GM21526 (cell line): ENCODE measurements around the gene B4GALT6.

Source experiments
- ATAC-seq: cut with Tn5 transposase; IDR thresholded peaks from one replicate; pipeline ENCODE4 v1.9.1; 2021; ENCODE audit warnings: moderate library complexity; ENCODE audit not compliant: unreplicated experiment, low FRiP score

Gene B4GALT6

DNA sequence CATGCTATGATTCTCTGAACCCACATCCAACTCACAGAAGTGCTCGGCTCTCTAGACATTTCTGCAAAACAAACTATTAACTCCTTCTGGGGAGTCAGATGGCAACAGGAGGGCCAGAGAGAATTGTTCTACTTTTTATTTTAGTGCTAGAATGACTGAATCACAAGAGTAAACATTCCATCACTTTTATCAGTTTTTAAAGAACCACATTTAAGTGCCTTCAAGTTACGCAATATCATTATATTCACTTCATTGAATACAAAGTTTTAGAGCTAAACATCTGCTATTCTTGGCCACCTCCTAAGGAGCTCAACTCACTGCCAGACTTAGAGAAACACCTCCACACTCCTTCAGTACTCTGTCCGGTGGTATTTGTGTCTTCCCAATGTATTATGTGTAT, 22.4 kb downstream of the B4GALT6 start:
- no peak for ATAC-seq

DNA sequence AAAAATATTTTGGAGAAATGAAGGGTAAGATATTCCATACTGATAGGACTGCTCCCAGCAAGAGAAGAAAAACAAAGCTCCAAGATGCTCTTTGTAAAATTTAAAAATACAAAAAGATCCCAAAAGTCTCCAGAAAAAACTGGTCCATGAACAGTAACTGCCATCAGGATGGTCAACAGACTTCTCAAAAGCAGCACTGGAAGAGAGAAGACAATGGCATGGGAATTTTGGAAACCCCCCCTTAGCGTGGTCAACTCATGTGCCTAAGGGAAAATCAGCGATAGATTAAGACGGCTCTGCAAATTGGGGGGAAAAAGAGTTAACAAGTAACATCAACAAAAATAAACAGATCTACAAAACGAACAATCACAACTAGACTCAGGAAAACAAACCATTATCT, 23.6 kb downstream of the B4GALT6 start:
- no peak for ATAC-seq

DNA sequence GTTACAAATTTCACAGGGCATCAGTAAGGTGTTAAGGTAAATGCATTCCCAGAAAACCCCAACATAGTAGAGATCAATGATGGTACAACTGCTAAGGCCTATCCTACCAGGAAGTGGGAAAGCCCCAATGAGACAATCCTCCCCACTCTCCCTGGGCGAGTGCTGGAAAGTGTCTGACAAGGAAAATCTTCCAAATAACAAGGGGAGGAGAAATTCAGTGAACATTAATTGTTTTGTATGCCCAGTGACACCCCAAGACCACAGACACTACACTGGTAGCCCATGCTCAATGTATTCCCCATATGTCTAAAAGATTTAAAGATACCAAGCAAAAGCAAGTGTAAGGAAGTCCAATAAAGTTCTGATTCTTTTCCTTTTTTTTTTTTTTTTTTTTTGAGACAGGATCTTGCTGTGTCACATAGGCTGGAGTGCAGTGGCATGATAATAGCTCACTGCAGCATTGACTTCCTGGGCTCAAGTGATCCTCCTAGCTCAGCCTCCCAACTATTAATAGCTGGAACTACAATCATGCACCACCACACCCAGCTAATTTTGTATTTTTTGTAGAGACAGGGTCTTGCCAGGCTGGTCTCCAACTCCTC, 24.7 kb downstream of the B4GALT6 start:
- ATAC-seq: no peak

DNA sequence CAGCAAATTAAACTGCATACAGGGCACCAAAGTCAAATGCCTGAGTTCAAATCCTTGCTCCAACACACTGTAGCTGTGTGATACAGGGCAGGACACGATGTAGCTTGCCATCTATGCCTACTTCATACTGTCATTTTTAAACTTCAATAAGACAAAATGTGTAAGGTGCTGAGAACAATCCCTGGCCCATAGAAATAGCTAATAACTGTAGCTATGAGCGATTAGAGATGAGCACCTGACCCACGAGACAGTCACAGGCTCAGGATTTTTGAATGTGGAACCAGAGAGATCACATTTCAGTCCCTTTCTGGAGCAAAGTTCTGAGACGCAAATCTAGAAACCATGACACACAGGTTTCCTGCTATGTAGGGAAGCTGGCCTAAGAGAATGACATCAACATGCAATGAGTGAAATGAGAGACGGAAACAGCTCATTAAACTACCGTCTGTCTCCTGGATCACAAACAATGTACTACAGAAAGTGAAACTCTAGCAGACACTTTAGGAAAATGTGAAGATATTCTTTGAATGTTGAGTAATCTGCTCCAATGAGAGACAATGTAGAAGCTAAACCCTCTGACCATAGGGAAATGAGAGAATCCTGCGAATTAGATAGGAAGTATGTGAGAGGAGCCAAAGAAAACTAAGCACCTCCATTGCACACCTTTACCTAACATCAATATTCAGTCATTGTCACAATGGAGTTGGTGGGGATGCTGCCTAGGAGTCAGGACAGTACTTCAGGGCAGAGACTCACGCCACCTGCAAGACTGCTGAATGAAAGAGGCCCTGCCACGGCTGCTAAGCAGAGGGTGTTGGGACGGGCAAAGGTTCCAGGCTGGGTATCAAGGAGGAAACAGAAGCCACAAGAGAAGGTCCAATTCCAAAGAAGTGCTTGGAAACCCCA, 25.5 kb downstream of the B4GALT6 start:
- peak; percentile 78 for ATAC-seq

DNA sequence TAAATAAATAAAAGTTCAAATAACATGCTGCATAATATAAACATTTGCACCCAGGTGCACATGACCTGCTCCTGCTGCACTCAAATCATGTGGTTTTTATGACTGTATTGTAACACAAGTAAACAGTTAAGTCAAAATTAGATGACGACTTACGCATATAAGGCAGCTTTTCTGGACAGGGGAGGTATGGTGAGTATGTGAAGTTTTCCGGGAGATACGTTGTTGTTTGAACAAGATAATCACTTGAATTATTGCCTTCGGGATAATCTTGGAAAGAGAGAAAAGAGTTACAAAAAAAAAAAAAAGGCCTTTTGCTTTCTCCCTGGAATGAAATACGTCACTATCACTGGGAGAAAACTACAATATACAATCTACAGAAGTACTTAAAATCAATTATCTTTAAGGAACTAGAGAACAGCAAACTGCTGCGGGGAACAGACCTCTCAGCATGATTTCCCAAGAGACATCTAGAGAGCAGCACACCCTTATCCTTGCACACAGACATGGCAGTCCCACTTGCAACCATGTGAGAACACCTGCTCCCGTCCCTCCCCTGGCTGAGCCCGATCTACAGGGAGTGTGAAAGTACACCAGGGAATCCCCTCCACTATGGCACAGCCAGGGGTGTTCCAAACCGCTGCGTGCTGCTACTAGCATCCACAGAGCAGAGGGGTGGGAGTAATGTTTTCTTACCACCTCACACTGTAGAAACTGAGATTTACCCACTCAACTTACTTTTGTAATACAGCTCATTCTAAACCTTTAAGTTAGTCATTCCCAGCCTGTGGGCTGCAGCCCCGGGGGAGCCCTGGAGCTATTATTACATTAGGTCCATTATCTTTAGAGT, 26.3 kb downstream of the B4GALT6 start:
- peak; percentile 73 for ATAC-seq

DNA sequence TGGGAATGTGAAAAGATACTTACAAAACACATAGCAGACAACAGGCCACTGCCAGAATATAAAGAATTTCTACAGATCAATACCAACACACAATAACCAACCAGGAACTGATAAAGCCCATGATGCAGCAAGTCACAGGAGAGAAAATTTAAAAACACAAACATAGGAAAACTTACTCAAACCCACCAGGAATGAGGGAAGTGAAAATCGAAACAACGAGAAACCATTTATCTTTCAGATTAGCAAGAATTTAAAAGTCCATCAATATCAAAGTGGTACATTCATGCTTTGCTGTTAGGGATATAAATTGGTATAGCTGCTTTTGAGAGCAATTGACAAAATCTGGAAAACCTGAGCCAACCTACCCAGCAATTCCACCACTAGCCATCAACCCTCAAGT, 27.6 kb downstream of the B4GALT6 start:
- no peak for ATAC-seq

DNA sequence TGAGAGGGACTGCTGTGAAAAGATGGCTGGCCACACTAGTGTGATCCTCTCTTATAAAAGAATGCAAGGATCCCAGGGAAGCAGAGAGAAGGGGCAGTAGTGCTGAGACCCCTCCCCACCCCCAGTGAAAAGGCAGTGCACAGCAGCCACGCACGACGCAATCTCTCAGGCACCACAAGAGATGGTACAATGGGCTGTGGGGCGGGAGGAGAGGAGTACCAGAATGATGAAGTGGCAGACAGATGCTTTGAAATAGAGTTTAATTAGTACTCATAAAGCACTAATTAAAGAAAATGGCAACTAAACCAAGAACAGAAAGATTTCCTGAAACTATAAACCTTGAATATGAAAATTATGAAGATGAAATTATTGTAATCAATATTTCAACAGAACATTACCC, 29.0 kb downstream of the B4GALT6 start:
- ATAC-seq: no peak

DNA sequence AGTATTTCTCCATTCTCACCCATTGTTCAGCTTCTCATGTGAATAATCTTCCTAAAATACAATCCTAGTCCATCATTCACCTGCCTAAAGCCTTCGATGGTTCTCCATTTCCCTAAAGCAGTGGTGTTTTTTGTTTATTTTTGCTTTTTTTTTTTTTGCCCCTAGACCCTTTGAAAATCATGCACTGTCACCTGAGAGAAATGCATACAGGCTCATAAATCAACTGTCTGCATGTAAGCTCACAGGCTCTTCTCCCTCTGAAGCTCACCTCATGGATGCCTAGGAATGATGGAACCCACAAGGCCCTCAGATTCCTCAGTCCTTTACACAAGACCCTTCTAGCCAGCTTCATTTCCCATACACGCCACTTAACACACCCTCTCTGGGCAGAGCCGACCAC, 31.5 kb downstream of the B4GALT6 start:
- ATAC-seq: no peak

DNA sequence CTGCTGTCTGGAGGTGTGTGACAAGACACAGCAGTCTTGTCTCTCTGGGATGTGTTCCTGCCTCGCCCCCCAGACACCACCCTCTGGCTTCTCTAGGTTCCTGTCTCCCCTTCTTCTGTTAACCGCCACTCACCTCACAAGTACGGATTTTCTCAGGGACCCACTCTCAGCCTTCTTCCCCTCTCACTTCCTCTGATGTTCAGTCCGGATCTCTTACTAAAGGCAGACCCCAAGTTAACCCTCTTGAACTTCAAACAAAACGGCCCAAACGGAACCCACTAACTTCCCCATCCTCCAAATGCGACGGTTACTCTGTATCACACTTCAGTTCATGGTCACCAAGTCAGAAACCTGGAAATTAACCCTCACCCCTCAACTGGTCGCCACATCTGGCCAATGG, 32.0 kb downstream of the B4GALT6 start:
- no peak for ATAC-seq

DNA sequence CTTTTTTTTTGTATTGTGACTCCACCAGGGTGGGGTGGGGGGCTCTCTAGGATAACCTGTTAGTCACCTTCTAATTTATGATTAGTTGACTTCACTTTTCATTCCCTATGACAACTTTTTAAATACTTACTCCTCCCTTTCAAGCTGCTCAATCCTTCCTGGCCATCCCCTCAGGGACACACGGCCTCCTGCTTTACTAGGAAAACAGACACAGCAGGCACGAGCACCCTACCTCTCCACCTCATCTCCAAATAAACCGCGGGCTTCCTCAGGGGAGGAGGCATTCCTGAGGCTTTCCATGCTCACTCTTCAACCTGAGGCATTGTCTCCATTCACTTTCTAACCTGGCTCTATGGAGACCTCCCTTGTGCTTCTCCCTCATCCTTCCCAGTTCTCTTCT, 33.0 kb downstream of the B4GALT6 start:
- no peak for ATAC-seq

DNA sequence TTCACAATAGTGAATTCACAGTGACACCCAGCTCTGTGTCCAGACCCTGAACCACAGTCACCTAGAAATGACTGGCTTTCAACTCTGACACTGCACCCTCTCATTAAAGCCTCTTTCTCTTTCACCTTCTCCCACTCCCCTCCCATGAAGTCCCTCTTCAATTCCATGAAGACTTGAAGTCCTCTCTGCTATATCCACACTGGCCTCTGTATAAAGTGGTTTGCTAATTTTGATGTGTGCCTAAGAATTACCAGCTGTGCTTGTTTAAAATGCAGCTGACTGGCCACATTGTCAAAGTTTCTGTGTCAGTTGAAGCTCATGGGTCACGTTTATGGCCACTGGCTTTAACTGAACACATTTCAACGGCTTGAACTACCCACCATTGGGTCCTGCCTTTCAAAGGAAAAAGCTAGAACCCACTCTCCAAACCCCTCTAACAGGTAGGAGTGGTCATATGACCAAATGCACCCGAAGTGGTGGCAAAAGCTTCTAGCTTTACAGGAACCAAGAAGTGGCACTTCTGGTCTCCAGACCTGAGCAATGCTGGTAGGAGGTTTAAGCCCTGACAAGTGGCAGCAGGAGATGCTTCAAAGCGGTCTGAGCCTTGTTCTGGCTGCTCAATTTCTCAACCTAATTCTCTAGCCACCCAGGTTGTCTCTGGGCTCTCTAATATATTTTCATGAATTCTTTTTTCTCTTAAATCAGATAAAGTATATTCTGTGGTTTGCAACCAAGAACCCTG, 34.2 kb downstream of the B4GALT6 start:
- peak; percentile 51 for ATAC-seq

DNA sequence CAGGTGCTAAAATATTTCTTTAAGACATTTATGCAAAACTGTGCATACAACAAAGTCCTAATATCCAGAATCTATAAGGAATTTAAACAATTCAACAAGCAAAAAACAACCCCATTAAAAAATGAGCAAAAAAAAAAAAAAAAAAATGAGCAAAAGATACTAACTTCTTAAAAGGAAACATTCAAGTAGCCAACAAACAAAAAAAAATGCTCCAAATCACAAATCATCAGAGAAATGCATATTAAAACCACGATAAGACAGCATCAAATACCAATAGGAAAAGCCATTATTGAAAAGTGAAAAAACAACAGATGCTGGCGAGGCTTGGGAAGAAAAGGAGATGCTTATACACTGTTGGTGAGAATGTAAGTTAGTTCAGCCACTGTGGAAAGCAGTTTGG, 34.9 kb downstream of the B4GALT6 start:
- no peak for ATAC-seq

DNA sequence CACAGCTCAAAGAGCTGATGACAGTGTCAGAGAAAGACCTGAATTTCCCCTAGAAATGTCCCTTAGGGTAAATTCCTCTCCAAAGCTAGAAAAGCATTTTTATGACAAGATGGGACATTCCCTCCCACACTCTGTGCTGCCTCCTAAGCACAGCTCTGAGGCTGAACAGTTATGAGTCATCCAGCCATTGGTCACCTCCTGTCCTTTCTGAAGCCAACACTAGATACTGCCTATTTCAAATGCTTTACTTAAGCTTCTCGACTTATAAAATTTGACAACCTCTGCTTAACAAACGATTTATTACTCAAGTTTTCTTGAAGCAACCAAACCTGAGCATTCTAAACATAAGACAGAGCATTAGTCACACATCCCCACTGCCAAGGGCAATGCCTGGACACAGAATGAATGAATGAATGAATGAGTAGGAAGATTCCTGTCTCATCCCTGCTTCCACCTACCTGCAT, 35.4 kb downstream of the B4GALT6 start:
- peak; percentile 55 for ATAC-seq

DNA sequence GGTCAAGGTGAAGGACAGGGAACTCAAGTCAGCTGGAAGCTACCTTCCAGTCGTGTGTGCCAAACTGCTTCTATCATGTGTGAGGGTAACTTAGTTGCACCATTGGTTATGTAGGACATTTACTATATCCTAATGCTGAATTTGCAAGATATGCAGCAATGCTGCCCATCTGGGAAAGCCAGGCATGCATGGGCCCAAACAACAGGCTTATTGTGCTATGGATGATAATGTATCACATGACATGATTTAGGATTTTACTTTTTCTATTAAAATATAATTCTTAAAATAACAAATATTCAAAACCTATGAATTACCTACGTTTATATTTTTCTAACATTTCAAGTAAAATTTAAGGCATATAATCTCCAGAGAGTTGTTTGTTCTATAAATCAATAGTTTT, 35.9 kb downstream of the B4GALT6 start:
- ATAC-seq: no peak

DNA sequence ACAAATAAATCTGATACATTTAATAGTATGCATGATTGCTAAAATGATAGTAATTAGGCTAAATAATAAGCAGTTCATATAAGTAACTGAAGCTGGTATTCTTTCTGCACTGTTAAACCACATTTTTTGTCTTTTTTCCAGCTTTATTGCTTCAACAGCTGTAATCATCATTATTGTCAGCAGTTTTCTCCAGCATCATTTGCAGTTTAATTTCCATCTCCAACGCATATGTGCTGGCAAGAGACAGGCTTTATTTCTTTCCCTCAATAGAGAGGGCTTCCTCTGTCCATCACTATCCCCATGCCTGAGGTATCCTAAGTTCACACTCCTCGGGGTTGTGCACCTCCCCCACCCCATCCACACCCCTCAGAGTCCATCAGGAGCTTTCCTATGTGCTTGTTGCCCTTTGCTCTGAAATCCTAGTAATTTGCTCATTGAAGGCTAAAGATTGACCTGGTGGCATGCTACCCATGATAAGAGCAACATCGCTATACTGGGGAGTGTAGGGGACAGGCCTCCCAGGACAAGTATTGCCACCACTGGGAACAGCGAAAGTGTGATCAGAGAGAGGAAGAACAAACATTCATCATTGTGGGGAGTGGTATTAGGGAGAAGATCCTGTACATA, 37.1 kb downstream of the B4GALT6 start:
- no peak for ATAC-seq

DNA sequence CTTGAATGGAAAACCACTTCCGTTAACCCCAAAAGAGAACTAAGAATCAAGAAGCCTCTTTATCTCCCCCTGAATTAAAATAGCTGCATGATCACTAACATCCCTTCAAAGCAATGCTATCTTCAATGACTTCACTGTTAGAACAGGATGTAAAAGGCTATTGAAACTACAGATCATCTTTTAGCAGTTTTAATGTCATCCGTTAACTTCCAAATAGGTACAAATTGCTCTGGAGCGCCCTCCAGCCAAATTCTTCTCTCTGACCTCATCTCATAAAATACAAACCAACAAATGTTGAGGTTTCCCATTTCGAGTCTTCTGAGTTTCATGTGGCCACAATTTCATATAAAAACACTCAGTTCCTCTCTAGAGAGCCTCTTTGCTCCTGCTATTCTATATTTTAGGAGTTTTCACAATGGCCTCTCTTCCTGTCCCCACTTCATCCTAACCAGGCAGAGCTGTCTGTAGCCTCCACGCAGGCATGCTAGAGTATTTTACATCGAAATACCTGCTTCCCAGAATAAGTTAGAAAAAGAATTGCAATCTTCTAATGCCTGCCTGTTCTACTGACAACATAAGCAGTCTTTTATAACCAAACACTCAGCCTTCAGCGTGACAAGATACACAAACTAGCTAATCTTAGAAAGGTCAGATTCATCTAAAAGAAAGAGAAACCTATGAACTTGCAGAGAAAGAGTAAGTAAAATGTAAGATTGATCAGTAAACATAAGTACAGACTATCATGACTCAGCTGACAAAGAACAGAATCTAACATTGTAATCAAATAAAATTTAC, 37.9 kb downstream of the B4GALT6 start:
- no peak for ATAC-seq

DNA sequence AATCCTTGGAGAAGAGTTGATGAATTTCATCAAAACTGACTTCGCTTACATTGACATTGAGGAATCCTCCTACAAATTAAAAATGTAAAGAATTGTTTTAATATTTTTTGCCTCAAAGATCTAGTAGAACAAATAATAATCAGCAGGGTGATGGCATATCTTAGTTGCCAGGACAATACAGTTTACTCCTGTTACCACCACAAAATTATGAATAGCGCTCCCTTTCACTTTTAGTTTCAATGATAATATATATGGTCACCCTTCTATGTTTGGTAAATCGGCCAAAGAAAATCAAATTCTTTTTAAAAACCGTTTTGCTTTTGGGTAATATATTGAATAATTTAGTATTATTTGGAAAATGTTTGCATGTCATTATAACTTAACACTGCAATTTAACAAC, 39.0 kb downstream of the B4GALT6 start:
- no peak for ATAC-seq

DNA sequence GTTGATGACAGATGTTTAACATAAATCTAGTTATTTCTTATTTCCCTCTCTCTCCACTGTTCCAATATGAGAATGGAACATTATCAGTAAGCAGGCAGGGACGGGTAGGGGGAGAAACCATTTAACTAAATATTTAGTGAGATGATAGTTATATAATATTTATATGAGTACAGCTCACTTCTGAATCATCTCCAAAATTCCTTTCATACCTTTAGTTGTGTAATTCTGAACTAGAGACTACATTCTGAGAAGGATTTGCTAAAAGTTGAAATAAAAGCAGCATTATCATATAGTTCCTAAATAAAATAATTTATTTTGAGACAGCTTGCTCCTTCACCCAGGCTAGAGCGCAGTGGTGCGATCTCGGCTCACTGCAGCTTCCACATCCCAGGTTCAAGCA, 41.4 kb downstream of the B4GALT6 start:
- ATAC-seq: no peak

DNA sequence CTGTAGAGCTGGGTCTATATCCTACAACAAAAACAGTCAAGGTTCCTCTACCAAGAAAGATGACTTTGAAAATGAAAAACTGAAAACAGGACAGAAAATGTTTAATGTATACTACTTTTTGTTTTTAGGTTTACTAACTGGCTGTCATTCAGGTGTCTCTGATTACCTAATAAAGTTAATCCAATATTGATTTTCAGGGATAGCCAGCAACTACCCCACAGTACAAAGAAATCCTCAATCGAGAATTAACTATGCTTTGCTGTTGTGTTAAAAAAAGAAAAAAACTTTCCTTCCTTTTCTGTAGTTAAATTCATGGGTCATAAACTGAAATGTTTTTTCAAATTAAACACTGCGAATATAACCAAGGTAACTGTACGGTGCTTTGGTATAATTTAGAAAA, 46.9 kb downstream of the B4GALT6 start:
- no peak for ATAC-seq
